Measurements from ENCODE around the gene DSCAML1.

Gene DSCAML1

GRCh38 chr11:117747892-117748291 lies 49.1 kb downstream of the DSCAML1 start:
- no peak for TF ChIP-seq CTCF (conservative IDR thresholded peaks at IDR 0.05)
- H3K27ac ChIP-seq: no peak overlapping the region

GRCh38 chr11:117745346-117745745 lies 51.7 kb downstream of the DSCAML1 start:
- no peak for TF ChIP-seq CTCF (conservative IDR thresholded peaks at IDR 0.05)

GRCh38 chr11:117744471-117745150 lies 52.4 kb downstream of the DSCAML1 start:
- no peak overlapping the region for H3K27ac ChIP-seq
- no peak for TF ChIP-seq CTCF (conservative IDR thresholded peaks at IDR 0.05)

More at GRCh38 chr11:117745346-117745745, 51.7 kb downstream of the DSCAML1 start:
- H3K27ac ChIP-seq: no peak overlapping the region

GRCh38 chr11:117743121-117743815 lies 53.7 kb downstream of the DSCAML1 start:
- H3K27ac ChIP-seq: no peak overlapping the region
- no peak for TF ChIP-seq CTCF (conservative IDR thresholded peaks at IDR 0.05)

GRCh38 chr11:117738246-117738957 lies 58.6 kb downstream of the DSCAML1 start:
- H3K27ac ChIP-seq: no peak overlapping the region
- TF ChIP-seq CTCF (conservative IDR thresholded peaks at IDR 0.05): no peak

GRCh38 chr11:117735350-117735977 lies 61.6 kb downstream of the DSCAML1 start:
- no peak for TF ChIP-seq CTCF (conservative IDR thresholded peaks at IDR 0.05)
- H3K27ac ChIP-seq: no peak overlapping the region

- no peak overlapping the region for H3K27ac ChIP-seq
- no peak for TF ChIP-seq CTCF (conservative IDR thresholded peaks at IDR 0.05)
Measured at GRCh38 chr11:117734601-117735024, 62.4 kb downstream of the DSCAML1 start.

Data from VCaP (cell line).